OCI-LY1 (cell line): ENCODE results near the gene GFER.
"Not testable (repeated sequence)": the region's sequence is repeated elsewhere in the genome, so short reads cannot be mapped to it uniquely, and the experiment has no call there.

Source experiments
- CTCF ChIP-seq: fragments of 200-600 bp; sonication (generic), shearing (Covaris generic); IDR thresholded peaks from 2 replicates; pipeline ENCODE4 v1.5.1; 2017; ENCODE audit warnings: mild to moderate bottlenecking, antibody characterized with exemption, low read length, moderate library complexity, mixed read lengths
- EZH2 ChIP-seq: fragments of 200-600 bp; sonication (generic), shearing (Covaris generic); IDR thresholded peaks from 2 replicates; pipeline ENCODE4 v1.8.0; 2017; ENCODE audit warnings: borderline replicate concordance, mixed run types, mild to moderate bottlenecking, antibody characterized with exemption, low read length, moderate library complexity, mixed read lengths

GRCh38 chr16:1962161-1963153, 21.5 kb upstream of the GFER start:
- TF ChIP-seq CTCF, EZH2: not testable (repeated sequence)
